Subcutaneous adipose tissue (tissue), 4 donors: ENCODE results near the gene UPF1. TPM values are rescaled to one million over a fixed set of nuclear protein-coding genes. Genes with fewer than 3 reads are reported as not detected.

Experiments used
- CTCF ChIP-seq: fragments of 450-650 bp; IDR thresholded peaks from one replicate; pipeline ENCODE4 v1.5.1; 2016; ENCODE audit warnings: low read depth, mild to moderate bottlenecking, control low read depth, antibody characterized with exemption, moderate library complexity
- total RNA-seq, 4 donors: library from RNA; depleted of rRNA; stranded (reverse); fragments of >200 nt; gene quantifications; one replicate each; pipeline ENCODE4 v1.1.0, GENCODE V29; 2016

The UPF1 gene
- total RNA-seq, 4 donors from 2014 or later: 39.8 to 115 (median 68.3) TPM

GRCh38 chr19:18857223-18857622, 25.5 kb downstream of the UPF1 start:
- TF ChIP-seq CTCF: no peak

GRCh38 chr19:18858906-18859646, 27.3 kb downstream of the UPF1 start:
- no peak for TF ChIP-seq CTCF

- no peak for TF ChIP-seq CTCF
These were observed 28.0 kb downstream of the UPF1 start for GRCh38 chr19:18859676-18860301.

GRCh38 chr19:18860302-18860700, 28.5 kb downstream of the UPF1 start:
- TF ChIP-seq CTCF: no peak

GRCh38 chr19:18860725-18861124, 29.0 kb downstream of the UPF1 start:
- TF ChIP-seq CTCF: no peak

GRCh38 chr19:18861235-18861634, 29.5 kb downstream of the UPF1 start:
- no peak for TF ChIP-seq CTCF

GRCh38 chr19:18861917-18862316, 30.2 kb downstream of the UPF1 start:
- TF ChIP-seq CTCF: no peak
